Measurements from ENCODE around the gene HES7. TPM values are rescaled to one million over a fixed set of nuclear protein-coding genes. Genes with fewer than 3 reads are reported as not detected.

Gene HES7
- total and polyA plus RNA-seq, 9 of the 15 experiments (the other 6 are each of a cell fraction or from before 2014, with no cell fraction given): 0.03 to 1.7 (median 0.14) TPM; not detected in 1

DNA sequence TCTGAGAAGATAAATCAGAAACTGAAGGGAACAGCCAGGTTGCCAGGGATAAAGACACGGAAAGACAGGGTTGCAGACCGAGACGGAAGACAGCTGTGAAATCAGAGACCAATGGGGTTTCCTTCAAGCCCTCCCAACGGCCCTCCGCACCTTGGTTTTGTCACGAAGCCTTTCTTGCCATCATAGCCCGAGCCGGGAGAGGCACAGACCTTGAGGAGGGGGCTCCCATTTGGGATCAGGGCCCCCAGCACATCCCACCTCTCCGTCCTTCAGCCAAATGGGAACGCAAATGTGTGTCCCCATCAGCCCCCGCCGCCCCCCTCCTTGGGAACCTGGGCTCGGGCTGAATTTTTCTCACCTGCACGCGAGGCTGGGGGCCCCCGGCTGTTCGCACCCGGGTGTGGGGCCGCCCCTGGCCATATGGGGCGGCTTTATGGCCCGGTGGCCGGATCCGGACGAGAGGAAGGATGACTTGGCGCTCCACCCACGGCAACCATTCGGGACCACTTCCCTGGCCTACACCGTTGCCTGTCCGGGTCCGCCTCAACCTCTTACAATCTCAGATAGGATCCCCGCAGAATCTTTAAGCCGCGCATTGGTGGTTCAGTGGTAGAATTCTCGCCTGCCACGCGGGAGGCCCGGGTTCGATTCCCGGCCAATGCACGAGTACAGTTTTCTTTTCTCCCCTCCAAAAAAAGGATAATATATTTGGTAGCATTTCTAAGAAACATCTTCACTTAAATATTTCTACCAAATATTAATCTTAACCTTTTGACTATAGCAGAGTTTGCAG lies 1.4 kb upstream of the HES7 start (continued):
- TF ChIP-seq BDP1 (IDR thresholded peaks at IDR 0.05; ENCODE audit: insufficient read depth, insufficient read length) (peak; percentile 73), POLR2AphosphoS2 (IDR thresholded peaks at IDR 0.05; ENCODE audit: low read length) (peak; percentile 75; the same call in 1 of the 2 replicates), CLOCK (CRISPR knock-in tag; IDR thresholded peaks at IDR 0.05; ENCODE audit: borderline replicate concordance) (no peak), ZNF41 (CRISPR knock-in tag; conservative IDR thresholded peaks at IDR 0.05) (no peak), HMGXB4 (CRISPR knock-in tag; IDR thresholded peaks at IDR 0.05) (peak; percentile 79; the same call in 1 of the 2 replicates), CAMTA2 (CRISPR knock-in tag; conservative IDR thresholded peaks at IDR 0.05) (no peak), RBM22 (IDR thresholded peaks at IDR 0.05; ENCODE audit: low read depth, low read length, poor library complexity, severe bottlenecking) (peak; percentile 72), ZBTB40 (IDR thresholded peaks at IDR 0.05) (peak; percentile 84), ZBTB40 (CRISPR knock-in tag; IDR thresholded peaks at IDR 0.05) (no peak), NFRKB (IDR thresholded peaks at IDR 0.05; ENCODE audit: low read depth) (no peak)
- TF ChIP-seq, protein P1, sequence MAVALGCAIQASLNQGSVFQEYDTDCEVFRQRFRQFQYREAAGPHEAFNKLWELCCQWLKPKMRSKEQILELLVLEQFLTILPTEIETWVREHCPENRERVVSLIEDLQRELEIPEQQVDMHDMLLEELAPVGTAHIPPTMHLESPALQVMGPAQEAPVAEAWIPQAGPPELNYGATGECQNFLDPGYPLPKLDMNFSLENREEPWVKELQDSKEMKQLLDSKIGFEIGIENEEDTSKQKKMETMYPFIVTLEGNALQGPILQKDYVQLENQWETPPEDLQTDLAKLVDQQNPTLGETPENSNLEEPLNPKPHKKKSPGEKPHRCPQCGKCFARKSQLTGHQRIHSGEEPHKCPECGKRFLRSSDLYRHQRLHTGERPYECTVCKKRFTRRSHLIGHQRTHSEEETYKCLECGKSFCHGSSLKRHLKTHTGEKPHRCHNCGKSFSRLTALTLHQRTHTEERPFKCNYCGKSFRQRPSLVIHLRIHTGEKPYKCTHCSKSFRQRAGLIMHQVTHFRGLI (CRISPR knock-in tag; IDR thresholded peaks at IDR 0.05): no peak

Data from K562 (cell line).